Suprapubic skin (tissue), 4 donors: ENCODE measurements around the gene WWOX.

Experiments used
- EP300 ChIP-seq: sonication (generic); formaldehyde crosslinking; IDR thresholded peaks from one replicate; pipeline ENCODE4 v1.6.1; 2017; ENCODE audit warnings: antibody characterized with exemption
- POLR2A ChIP-seq, 2 donors: fragments of 450-650 bp; IDR thresholded peaks; one replicate each; pipeline ENCODE4 v1.6.1; 2017; ENCODE audit warnings: antibody characterized with exemption in 2 of 2, mild to moderate bottlenecking in 2 of 2, moderate library complexity in 2 of 2
- POLR2AphosphoS5 ChIP-seq, 3 donors: sonication (generic); formaldehyde crosslinking; IDR thresholded peaks; one replicate each; pipeline ENCODE4 v1.6.1; 2017; ENCODE audit warnings: antibody characterized with exemption in 3 of 3
- TF ChIP-seq, protein P1 (sequence below), 2 donors: fragments of 200-600 bp in 1 of 2; fragments of 450-650 bp in 1 of 2; sonication (generic) in 1 of 2; IDR thresholded peaks; one replicate each; pipeline ENCODE4 v1.5.1; 2016 to 2019; ENCODE audit warnings: antibody characterized with exemption in 2 of 2, mild to moderate bottlenecking in 1 of 2, moderate library complexity in 1 of 2

DNA sequence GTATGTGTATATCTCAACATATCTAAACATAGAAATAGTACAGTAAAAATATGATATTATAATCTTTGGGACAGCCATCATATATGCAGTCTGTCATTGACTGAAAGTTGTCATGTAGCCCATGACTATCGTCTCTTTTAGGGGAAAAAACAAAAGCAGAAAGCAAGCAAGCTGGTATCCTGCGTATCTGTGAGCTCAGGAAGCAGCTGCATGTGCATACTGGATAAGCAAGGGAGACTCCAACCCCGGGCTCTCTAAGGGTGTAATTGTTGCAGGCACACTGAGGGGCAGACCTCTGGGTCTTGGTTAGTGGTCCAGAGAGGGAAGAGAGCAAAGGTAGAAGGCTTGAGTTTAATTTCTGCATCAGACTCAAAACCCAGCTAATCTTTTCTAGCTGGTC lies 920.0 kb downstream of the WWOX start:
- TF ChIP-seq, protein P1, sequence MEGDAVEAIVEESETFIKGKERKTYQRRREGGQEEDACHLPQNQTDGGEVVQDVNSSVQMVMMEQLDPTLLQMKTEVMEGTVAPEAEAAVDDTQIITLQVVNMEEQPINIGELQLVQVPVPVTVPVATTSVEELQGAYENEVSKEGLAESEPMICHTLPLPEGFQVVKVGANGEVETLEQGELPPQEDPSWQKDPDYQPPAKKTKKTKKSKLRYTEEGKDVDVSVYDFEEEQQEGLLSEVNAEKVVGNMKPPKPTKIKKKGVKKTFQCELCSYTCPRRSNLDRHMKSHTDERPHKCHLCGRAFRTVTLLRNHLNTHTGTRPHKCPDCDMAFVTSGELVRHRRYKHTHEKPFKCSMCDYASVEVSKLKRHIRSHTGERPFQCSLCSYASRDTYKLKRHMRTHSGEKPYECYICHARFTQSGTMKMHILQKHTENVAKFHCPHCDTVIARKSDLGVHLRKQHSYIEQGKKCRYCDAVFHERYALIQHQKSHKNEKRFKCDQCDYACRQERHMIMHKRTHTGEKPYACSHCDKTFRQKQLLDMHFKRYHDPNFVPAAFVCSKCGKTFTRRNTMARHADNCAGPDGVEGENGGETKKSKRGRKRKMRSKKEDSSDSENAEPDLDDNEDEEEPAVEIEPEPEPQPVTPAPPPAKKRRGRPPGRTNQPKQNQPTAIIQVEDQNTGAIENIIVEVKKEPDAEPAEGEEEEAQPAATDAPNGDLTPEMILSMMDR (IDR thresholded peaks at IDR 0.05), result no peak
- no peak for TF ChIP-seq POLR2A (IDR thresholded peaks at IDR 0.05)
- no peak for TF ChIP-seq POLR2AphosphoS5 (IDR thresholded peaks at IDR 0.05)
- TF ChIP-seq EP300, result no peak
